Measurements from ENCODE around the gene SCN4A. TPM values are rescaled to one million over a fixed set of nuclear protein-coding genes. Genes with fewer than 3 reads are reported as not detected.
"Not testable (repeated sequence)": the region's sequence is repeated elsewhere in the genome, so short reads cannot be mapped to it uniquely, and the experiment has no call there.

SCN4A gene
- total RNA-seq, 1 donor from 2014 or later: not detected

DNA sequence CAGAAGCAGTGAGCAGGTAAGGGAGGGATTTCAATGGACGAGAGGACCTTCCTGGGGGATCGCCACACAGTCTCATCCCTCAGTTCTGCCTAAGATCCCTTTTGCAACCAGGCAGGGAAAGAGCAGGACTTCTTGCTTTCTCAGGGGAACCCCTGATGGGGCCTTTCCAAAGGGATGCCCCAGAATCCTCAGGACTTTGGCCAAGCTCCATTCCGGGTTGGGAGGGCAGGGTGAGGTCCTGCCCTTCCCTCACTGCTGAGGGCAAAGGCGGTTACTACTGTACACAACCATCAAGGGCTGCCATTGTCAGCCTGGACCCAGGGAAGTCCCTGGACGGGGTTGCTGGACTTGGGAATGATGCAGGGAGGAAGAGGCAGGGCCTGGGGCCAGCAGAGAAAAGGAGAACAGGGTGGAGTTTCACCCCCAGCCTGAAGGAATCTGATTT lies 35.1 kb upstream of the SCN4A start:
- H3K36me3 Mint-ChIP-seq (ENCODE audit: unreplicated experiment): no peaks in the 10 kb centered on the region
- peaks cover 21% of the 10 kb centered on the region for H3K27me3 Mint-ChIP-seq (ENCODE audit: unreplicated experiment)
- TF ChIP-seq CTCF (IDR thresholded peaks at IDR 0.05): no peak
- H3K9me3 Mint-ChIP-seq (ENCODE audit: unreplicated experiment): no peaks in the 10 kb centered on the region
- no peak overlapping the region for H3K27ac Mint-ChIP-seq (ENCODE audit: unreplicated experiment)
- DNase-seq (ENCODE audit: extremely low spot score, unreplicated experiment): no peak
- no peak overlapping the region for H3K4me3 Mint-ChIP-seq (ENCODE audit: unreplicated experiment)
- peaks cover 10% of the 10 kb centered on the region for H3K4me1 Mint-ChIP-seq (ENCODE audit: unreplicated experiment)

- H3K27ac Mint-ChIP-seq (ENCODE audit: unreplicated experiment); DNase-seq (ENCODE audit: extremely low spot score, unreplicated experiment); H3K4me1 Mint-ChIP-seq (ENCODE audit: unreplicated experiment); H3K36me3 Mint-ChIP-seq (ENCODE audit: unreplicated experiment); H3K9me3 Mint-ChIP-seq (ENCODE audit: unreplicated experiment); H3K4me3 Mint-ChIP-seq (ENCODE audit: unreplicated experiment): not testable (repeated sequence)
- H3K27me3 Mint-ChIP-seq (ENCODE audit: unreplicated experiment): peaks cover 21% of the 10 kb centered on the region
Observed at GRCh38 chr17:64007089-64007837, 34.5 kb upstream of the SCN4A start.

GRCh38 chr17:64006361-64007088 lies 33.8 kb upstream of the SCN4A start:
- no peaks in the 10 kb centered on the region for H3K9me3 Mint-ChIP-seq (ENCODE audit: unreplicated experiment)
- peaks cover 10% of the 10 kb centered on the region for H3K4me1 Mint-ChIP-seq (ENCODE audit: unreplicated experiment)
- H3K4me3 Mint-ChIP-seq (ENCODE audit: unreplicated experiment): no peak overlapping the region
- DNase-seq (ENCODE audit: extremely low spot score, unreplicated experiment): no peak
- no peaks in the 10 kb centered on the region for H3K36me3 Mint-ChIP-seq (ENCODE audit: unreplicated experiment)
- peaks cover 17% of the 10 kb centered on the region for H3K27me3 Mint-ChIP-seq (ENCODE audit: unreplicated experiment)
- H3K27ac Mint-ChIP-seq (ENCODE audit: unreplicated experiment): no peak overlapping the region
- TF ChIP-seq CTCF (IDR thresholded peaks at IDR 0.05): no peak

DNA sequence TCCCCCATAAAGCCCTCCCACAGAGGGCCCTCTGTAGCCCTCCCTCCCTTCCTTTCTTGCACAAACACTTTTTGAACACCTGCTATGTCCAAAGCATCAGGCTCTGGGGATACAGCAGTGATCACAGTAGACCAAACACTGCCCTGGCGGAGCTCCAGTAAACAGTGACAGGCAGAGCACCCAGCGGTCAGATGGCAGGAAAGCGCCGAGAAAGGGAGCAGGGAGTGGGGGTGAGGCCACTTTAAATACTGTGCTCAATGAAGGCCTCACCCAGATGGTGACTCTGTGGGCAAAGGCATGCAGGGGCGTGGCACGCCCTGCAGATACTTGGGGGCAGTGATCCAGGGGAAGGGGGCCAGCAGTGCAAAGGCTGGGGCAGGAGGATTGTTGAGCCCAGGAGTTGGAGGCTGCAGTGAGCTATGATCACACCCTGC lies 33.0 kb upstream of the SCN4A start:
- no peak for TF ChIP-seq CTCF (IDR thresholded peaks at IDR 0.05)
- no peak overlapping the region for H3K4me3 Mint-ChIP-seq (ENCODE audit: unreplicated experiment)
- H3K27me3 Mint-ChIP-seq (ENCODE audit: unreplicated experiment): peaks cover 9% of the 10 kb centered on the region
- no peaks in the 10 kb centered on the region for H3K36me3 Mint-ChIP-seq (ENCODE audit: unreplicated experiment)
- peaks cover 10% of the 10 kb centered on the region for H3K4me1 Mint-ChIP-seq (ENCODE audit: unreplicated experiment)
- H3K9me3 Mint-ChIP-seq (ENCODE audit: unreplicated experiment): no peaks in the 10 kb centered on the region
- no peak for DNase-seq (ENCODE audit: extremely low spot score, unreplicated experiment)
- no peak overlapping the region for H3K27ac Mint-ChIP-seq (ENCODE audit: unreplicated experiment)

- H3K27me3 Mint-ChIP-seq (ENCODE audit: unreplicated experiment): peaks cover 5% of the 10 kb centered on the region
- H3K4me3 Mint-ChIP-seq (ENCODE audit: unreplicated experiment): no peak overlapping the region
- no peak for TF ChIP-seq CTCF (IDR thresholded peaks at IDR 0.05)
- H3K36me3 Mint-ChIP-seq (ENCODE audit: unreplicated experiment): no peaks in the 10 kb centered on the region
- no peaks in the 10 kb centered on the region for H3K9me3 Mint-ChIP-seq (ENCODE audit: unreplicated experiment)
- H3K27ac Mint-ChIP-seq (ENCODE audit: unreplicated experiment): no peak overlapping the region
- peaks cover 10% of the 10 kb centered on the region for H3K4me1 Mint-ChIP-seq (ENCODE audit: unreplicated experiment)
- no peak for DNase-seq (ENCODE audit: extremely low spot score, unreplicated experiment)
Observed at GRCh38 chr17:64004903-64005733, 32.4 kb upstream of the SCN4A start.
